ENCODE measurements around the gene LIN9. TPM values are rescaled to one million over a fixed set of nuclear protein-coding genes. Genes with fewer than 3 reads are reported as not detected.

Gene LIN9
- total RNA-seq, 1 donor from 2014 or later, result 4.6 TPM

Other genes with a start within 250 kb of the LIN9 start
- 435 TPM for gene H3-3A, start 246.4 kb downstream of the LIN9 start, total RNA-seq
- gene ACBD3, start 122.4 kb downstream of the LIN9 start, total RNA-seq, result 42.2 TPM
- gene MIXL1, start 85.5 kb downstream of the LIN9 start, total RNA-seq, result not detected
- 64.6 TPM for gene PARP1, start 98.9 kb upstream of the LIN9 start, total RNA-seq
- 0.49 TPM for gene STUM, start 239.6 kb upstream of the LIN9 start, total RNA-seq